Right lung (tissue), 5 donors: ENCODE results near the gene SLC28A3. TPM values are rescaled to one million over a fixed set of nuclear protein-coding genes. Genes with fewer than 3 reads are reported as not detected.

ENCODE experiments used
- DNase-seq, 2 donors: peaks; one replicate each; pipeline ENCODE4 v3.0.0-alpha.2; 2013
- polyA plus RNA-seq, 5 donors: library from polyadenylated mRNA; unstranded; fragments of 120-200 nt; gene quantifications; one replicate each; pipeline versions ENCODE4 v1.2.1 to v1.2.3, GENCODE V29; 2013; ENCODE audit warnings: inconsistent platforms in 1 of 5, low replicate concordance in 1 of 5; ENCODE audit not compliant: insufficient read length in 5 of 5, insufficient read depth in 1 of 5

The SLC28A3 gene
- polyA plus RNA-seq, 5 donors = 0.20 to 0.95 (median 0.27) TPM

GRCh38 chr9:84343111-84343521, 2.6 kb upstream of the SLC28A3 start:
- no peak for DNase-seq

DNA sequence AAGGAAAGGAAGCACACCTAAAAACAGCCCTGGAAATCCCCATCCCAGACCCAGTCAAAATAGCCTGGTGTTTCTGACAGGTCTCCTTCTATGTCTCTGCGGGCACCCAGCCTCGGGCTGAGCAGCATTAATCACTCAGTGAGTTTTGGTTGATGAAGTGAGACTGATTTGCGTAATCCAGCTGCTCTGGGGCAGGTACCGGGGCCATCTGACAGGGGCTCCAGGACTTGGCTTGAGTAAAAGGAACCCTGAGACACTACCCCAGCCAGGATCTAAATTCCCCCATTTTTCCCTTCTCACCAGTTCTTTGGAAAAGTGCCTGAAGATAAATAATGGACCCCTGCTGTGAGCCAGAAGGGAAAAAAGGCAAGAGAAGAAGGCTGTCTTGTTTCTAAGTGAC, 596 bp downstream of the SLC28A3 start:
- no peak for DNase-seq

DNA sequence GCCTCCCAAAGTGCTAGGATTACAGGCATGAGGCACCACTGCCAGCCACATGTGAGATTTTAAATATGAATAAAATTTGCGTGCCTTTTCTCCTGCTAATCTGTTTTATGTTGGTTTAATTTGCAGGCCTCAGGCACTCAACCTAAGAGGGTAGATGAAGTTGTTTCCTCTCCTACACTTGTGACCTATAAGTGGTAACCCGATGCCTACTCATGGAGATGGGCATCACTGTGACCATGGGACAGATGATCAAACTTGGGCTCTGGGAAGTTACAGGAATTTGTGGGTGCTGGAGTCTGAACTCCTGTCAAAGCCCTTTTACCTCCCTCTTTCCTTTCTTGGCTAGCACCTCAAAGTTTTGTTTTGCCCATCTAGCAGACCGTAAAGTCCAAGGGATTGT, 1.1 kb downstream of the SLC28A3 start:
- no peak for DNase-seq

DNA sequence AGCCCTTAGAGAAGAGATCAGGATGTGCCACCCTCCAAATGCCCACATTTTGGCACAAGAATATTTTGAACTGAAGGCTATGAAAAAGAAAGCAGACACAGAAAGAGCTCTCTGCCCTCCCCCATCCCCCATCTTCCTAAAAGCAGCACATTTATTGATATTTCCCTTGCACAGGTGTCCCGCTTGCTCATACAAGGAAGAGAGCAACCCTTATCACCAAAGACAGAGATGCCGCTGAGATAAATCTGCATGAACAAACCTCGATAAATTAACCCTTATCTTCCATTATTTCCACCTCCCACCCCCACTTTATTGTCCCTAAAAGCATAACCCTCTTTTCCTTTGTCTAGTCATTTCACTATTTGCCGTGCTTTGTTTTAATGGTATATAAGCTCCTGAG, 1.8 kb downstream of the SLC28A3 start:
- no peak for DNase-seq

DNA sequence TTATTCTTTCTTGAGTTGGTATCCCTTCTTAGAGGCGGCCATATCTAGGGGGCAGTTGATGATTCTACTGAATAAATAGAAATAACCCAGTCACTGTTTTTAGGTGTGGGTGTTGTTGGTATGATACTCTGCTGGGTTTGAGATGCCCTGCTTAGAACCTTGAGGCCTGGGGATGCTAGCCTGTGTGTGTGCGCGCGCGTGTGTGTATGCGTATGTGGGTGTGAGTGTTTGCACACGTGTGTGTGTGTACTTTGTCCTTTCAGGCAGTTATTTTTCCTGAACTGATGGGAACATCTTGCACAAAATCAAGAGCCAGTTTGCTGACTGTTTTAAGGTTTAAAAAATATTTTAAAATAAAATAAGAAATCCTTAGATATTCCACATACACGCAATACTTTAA, 3.3 kb downstream of the SLC28A3 start:
- no peak for DNase-seq

GRCh38 chr9:84331119-84331809, 9.3 kb downstream of the SLC28A3 start:
- peak in 1 of 2 donors; percentile 34 for DNase-seq

DNA sequence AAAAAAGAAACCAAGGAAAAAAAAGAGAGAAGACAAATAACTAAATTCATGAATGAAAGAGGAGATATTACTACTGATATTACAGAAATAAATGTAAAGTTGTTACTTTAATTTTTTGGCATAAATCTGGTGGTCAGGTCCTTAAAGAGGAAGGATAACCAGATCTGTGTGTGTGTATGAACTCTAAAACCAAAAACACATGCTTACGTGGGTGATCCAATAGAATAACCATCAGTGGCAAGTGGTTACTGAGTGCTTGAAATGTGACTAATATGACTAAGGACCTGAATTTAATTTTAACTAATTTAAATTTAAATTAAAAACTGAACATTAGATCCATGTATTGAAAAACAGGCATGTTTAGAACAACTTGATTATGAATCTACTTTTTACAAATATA, 10.3 kb downstream of the SLC28A3 start:
- DNase-seq = no peak

DNA sequence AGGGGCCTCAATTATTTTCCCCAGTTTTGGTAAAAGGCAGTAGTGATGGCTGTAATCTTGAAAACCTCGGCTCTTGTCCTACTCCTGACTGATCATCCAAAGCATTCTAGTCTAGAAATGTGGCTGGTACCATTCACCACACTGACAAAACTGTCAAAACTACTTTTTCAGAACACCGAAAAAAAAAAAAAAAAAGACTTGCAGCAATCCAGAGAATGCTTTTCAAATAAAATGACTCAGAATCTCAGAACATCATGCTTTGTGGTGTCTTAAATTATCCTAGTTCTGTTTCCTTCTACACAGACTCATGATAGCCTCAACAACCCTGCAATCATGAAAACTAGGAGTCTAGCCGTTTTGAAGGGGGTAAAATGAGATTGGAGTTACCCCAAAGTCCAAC, 13.4 kb downstream of the SLC28A3 start:
- DNase-seq = no peak

GRCh38 chr9:84325347-84325973, 15.1 kb downstream of the SLC28A3 start:
- no peak for DNase-seq

DNA sequence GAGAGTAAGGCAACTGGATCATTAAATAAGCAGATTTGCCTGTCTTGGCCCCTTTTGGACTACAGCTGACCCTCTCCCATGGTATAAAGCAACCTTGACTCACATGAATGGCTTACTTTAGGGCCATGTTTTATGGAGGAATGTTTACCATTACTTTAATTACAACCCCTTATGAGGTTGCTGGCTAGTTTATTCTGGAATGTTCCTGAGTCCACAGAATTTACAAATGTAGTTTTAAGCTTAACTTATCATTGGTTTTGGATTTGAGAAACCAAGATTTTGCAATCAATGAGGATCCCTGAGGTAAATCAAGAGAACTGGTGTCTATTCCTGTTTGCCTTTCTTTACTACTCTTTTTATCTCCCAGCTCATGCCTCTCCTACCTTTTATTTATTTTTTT, 15.7 kb downstream of the SLC28A3 start:
- DNase-seq = no peak

DNA sequence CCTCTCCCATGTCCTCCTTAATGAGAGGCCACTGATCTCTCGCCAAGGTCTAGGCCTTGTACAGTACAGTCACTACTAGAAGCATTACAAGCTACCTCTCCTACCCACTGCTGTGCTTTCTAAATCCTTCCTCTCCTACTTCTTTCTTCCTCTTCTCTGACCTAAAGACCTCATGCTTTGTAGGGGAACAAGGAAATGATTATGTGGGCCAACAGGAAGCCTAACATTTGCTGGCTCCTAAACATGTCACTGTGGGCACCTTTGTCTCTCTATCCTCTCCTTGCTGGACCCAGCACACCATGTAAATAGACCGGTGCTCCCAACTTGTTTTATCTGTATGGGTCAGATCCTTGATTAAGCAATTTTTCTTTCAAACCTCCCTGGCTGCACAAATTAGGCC, 16.7 kb downstream of the SLC28A3 start:
- no peak for DNase-seq

DNA sequence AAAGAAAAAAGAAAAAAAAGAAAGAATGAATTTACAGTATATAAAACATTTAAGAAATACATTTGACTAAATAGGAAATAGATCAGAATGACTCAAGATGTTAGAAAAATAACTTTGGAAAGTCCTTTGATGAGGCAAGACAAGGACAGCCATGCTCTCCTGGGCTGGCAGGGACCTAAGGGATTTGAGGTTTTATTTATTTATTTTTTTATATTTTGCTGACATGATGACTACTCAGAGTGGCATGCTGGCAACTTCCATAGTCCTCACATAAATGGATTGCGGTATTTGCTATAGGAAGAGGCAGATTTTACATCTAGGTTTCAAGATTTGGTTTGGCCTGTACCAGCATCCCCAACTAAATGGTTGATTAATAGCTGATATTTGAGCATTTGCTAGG, 17.7 kb downstream of the SLC28A3 start:
- DNase-seq = no peak

DNA sequence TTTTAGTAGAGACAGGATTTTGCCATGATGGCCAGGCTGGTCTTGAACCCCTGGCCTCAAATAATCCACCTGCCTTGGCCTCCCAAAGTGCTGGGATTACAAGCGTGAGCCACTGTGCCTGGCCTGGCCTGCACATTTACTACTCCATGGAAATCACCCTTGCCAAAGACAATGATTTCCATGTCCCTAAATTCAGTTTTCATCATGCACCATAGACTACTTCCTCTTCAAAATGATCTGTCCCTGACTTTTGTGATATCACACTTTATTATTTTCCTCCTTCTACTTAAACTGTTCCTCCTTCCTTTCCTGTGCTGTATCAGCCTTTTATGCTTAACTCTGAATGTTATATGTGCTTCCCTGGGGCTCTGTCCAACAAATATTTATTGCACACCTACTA, 20.3 kb downstream of the SLC28A3 start:
- DNase-seq = no peak

GRCh38 chr9:84319632-84320031, 20.9 kb downstream of the SLC28A3 start:
- no peak for DNase-seq

DNA sequence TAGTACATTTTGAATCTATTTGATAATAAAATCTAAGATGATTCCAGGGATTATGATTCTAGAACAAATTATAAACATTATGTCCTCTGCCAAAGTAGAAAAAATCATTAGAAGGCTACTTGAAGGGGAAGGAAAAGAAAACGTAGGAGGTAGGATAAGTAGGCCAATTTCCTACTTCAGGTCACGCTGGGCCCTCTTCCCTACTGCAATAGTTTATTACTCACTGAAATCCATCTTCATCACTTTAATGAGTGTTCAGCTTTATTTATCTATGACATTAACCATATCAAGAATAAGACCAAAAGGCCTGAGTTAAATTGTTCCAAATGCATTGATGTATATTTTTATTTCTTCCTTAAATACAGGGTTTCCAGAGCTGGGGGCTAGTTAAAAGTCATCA, 21.6 kb downstream of the SLC28A3 start:
- no peak for DNase-seq

DNA sequence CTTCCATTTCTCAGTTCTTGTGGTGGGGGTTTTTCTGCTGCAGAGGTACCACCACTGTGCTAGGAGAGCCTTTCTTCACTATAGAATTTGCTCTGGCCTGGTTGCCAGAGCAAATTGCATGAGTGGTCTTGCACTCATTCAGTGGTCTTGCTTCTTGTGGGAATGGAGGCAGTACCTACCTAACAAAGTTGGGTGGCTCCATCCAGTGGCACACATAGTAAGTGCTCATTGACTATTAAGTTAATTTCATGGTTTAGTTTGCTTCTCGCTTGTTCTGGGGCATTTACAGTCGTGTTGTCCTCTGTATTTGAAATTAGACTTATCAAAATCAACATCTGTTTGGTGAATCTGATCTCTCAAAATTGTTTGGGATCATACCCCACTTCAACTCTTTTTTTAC, 23.0 kb downstream of the SLC28A3 start:
- no peak for DNase-seq

GRCh38 chr9:84315278-84315877, 25.2 kb downstream of the SLC28A3 start:
- peak; percentile 42 to 48 for DNase-seq

DNA sequence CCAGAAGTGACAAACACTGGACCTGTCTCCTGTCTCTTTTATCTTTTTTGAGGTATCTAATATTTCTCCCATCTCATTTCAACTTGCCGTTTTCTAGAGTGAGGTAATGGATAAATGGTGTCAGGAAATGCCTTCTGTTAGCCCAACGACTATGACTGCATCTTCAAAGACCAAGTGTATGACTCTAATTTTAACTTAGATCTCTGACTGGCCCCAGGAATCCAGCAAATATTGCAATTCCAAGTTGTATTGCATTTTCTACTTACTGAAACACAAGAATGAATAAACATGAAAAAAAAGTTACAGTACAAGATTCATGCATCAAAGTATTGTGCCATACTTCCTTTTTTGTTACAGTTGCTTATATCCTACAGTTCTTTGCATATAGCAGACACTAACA, 26.3 kb downstream of the SLC28A3 start:
- DNase-seq = no peak

DNA sequence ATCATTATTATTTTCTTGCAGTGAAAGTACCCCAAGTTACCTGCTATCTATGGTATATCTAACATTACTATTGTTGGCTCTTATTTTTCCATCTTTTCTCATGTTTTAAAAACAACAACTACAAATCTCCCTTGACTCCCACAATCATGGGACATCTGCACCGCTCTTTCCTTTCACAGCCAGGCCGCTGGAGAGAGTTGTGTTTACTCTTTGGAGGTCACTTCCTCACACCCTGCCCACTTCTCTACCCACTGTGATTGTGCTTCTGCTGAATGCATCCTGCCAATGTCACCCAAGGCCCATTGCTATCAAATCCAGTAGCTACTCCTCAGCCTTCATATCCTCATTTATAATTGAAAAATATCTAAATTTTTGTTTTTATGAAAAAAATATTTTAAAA, 29.7 kb downstream of the SLC28A3 start:
- DNase-seq = no peak

DNA sequence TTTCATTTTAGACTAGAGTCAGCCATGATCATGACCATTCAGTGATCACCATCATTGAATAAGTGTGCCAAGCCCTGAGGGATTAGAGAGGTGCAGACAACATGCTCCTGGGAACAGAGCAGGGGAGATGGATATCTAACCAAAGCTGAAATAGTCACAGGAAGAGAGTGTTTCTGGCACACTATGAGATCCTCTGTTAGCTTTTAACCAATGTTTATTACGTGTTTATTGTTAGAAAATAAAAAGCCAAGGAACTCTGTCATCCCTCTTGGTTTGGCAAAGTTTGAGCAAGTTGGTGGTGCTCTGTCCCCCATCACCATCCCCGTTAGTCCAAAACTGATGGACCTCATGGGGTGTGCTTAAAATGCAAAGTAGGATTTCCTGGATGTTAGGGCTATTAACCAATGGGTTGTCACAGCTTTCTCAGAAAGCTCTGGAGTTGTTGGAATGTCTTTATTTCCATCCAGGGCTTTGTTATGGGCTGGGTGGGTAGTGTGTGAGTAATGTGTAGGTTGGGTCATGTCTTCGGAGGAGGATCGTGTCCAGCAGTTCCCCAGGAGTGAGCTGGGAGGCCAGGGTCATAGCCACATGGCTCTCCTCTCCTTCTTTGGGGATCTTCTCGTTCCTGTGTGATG, 34.9 kb downstream of the SLC28A3 start:
- no peak for DNase-seq

GRCh38 chr9:84304166-84304565, 36.4 kb downstream of the SLC28A3 start:
- DNase-seq = no peak

DNA sequence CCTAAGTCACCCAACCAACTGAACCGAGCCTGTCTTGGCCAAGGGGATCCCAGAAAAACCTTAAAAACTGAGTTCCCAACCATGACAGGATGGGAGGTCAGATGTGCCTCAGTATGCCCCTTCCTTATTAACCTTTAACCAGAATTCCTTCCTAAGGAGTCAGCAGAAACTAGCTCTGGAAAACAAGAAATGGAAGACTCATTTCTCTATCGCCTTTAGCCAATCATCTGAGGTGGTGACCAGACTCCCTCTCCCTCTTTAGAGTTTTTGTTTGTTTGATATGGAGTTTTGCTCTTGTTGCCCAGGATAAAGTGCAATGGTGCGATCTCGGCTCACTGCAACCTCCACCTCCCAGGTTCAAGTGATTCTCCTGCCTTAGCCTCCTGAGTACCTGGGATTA, 37.5 kb downstream of the SLC28A3 start:
- no peak for DNase-seq

DNA sequence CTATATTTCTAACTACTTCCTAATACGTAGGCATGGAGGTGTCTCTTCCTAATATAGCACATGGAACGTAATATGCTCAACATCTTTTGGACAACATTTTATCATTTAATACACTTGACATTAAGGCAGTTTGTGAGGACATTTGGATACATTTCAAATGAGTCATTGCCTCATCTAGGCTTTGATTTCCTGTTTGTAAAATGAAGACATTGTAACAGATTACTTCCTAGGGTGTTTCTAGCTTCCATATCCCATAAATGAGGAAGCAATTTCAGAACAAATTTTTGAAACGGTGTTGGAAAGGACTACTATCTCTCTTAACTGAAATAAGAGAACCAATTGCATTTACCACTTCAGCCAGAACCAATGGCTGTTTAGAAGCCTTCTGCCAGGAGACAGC, 38.7 kb downstream of the SLC28A3 start:
- DNase-seq = no peak
